Stimulated activated CD8-positive, alpha-beta memory T cell treated with anti-CD3 and anti-CD28 coated beads, Interleukin-7, amount 100 ng/mL, for 48 hours (primary cell): Measurements from ENCODE around the gene IQSEC2.

Experiments used
- DNase-seq, 2 donors: peaks; one replicate each; pipeline ENCODE4 v3.0.0-alpha.2; 2020; ENCODE audit warnings: low read depth in 1 of 2; ENCODE audit errors: extremely low read depth in 1 of 2

Gene IQSEC2

GRCh38 chrX:53305996-53306937, 24.9 kb upstream of the IQSEC2 start:
- DNase-seq: no peak

- DNase-seq: no peak
Measured at GRCh38 chrX:53305219-53305995, 24.0 kb upstream of the IQSEC2 start.

GRCh38 chrX:53303195-53303594, 21.8 kb upstream of the IQSEC2 start:
- DNase-seq: no peak

- DNase-seq: no peak
Measured at GRCh38 chrX:53300157-53300556, 18.8 kb upstream of the IQSEC2 start.

GRCh38 chrX:53294024-53294648, 12.8 kb upstream of the IQSEC2 start:
- no peak for DNase-seq

- no peak for DNase-seq
Measured at GRCh38 chrX:53291596-53291995, 10.2 kb upstream of the IQSEC2 start.

GRCh38 chrX:53290441-53291041, 9.2 kb upstream of the IQSEC2 start:
- DNase-seq: no peak

GRCh38 chrX:53288189-53288588, 6.8 kb upstream of the IQSEC2 start:
- no peak for DNase-seq

GRCh38 chrX:53287493-53288138, 6.2 kb upstream of the IQSEC2 start:
- DNase-seq: no peak

GRCh38 chrX:53286171-53286570, 4.8 kb upstream of the IQSEC2 start:
- DNase-seq: no peak

GRCh38 chrX:53285591-53285990, 4.2 kb upstream of the IQSEC2 start:
- no peak for DNase-seq

- peak in 1 of 2 donors; percentile 31 for DNase-seq
Measured at GRCh38 chrX:53284684-53285447, 3.5 kb upstream of the IQSEC2 start.

- DNase-seq: no peak
Measured at GRCh38 chrX:53283567-53283966, 2.2 kb upstream of the IQSEC2 start.

- DNase-seq: no peak
Measured at GRCh38 chrX:53283099-53283498, 1.7 kb upstream of the IQSEC2 start.

- no peak for DNase-seq
Measured at GRCh38 chrX:53281963-53282695, 745 bp upstream of the IQSEC2 start.

- DNase-seq: no peak
Measured at GRCh38 chrX:53280331-53281320, 758 bp downstream of the IQSEC2 start.

GRCh38 chrX:53279296-53280237, 1.8 kb downstream of the IQSEC2 start:
- DNase-seq: no peak
